Adrenal gland (tissue), 5 donors: Measurements from ENCODE around the gene AKAP13.

Experiments
- CTCF ChIP-seq, 6 experiments: fragments of 450-650 bp in 4 of 6; fragments of 200-600 bp in 2 of 6; sonication (generic) in 1 of 6; IDR thresholded peaks; 1 replicate in 5 of 6; 2 replicates in 1 of 6; pipeline versions ENCODE4 v1.5.1 to v1.8.0; 2016 to 2021; ENCODE audit warnings: antibody characterized with exemption in 6 of 6, mild to moderate bottlenecking in 2 of 6, moderate library complexity in 1 of 6
- POLR2A ChIP-seq, 2 donors: fragments of 450-650 bp; IDR thresholded peaks; one replicate each; pipeline ENCODE4 v1.6.1; 2017; ENCODE audit warnings: antibody characterized with exemption in 2 of 2, mild to moderate bottlenecking in 2 of 2, moderate library complexity in 1 of 2
- donor health status: DM: no; HTN: no; CAD: no.

- TF ChIP-seq CTCF (IDR thresholded peaks at IDR 0.05) (no peak), POLR2A (IDR thresholded peaks at IDR 0.05) (no peak)
Observed at GRCh38 chr15:85381850-85382751, 1.7 kb downstream of the AKAP13 start.
